Endothelial cell (in vitro differentiated cells): ENCODE data around the gene CISD3. TPM values are rescaled to one million over a fixed set of nuclear protein-coding genes. Genes with fewer than 3 reads are reported as not detected.

Source experiments
- DNase-seq: peaks from one replicate; pipeline ENCODE4 v3.0.0; 2021; ENCODE audit warnings: low spot score
- H3K27ac Mint-ChIP-seq: one replicate; pipeline ENCODE4 v1.8.0; 2021; ENCODE audit warnings: mixed read lengths, inconsistent platforms; ENCODE audit not compliant: unreplicated experiment
- H3K27me3 Mint-ChIP-seq: one replicate; pipeline ENCODE4 v1.8.0; 2021; ENCODE audit warnings: mild to moderate bottlenecking, moderate library complexity, mixed read lengths, inconsistent platforms; ENCODE audit not compliant: unreplicated experiment
- H3K36me3 Mint-ChIP-seq: one replicate; pipeline ENCODE4 v1.8.0; 2021; ENCODE audit warnings: mild to moderate bottlenecking, low read depth, mixed read lengths, inconsistent platforms; ENCODE audit not compliant: unreplicated experiment
- H3K4me1 Mint-ChIP-seq: one replicate; pipeline ENCODE4 v1.8.0; 2021; ENCODE audit warnings: mild to moderate bottlenecking, mixed read lengths, inconsistent platforms; ENCODE audit not compliant: unreplicated experiment
- H3K4me3 Mint-ChIP-seq: one replicate; pipeline ENCODE4 v1.8.0; 2021; ENCODE audit warnings: mild to moderate bottlenecking, mixed read lengths, inconsistent platforms; ENCODE audit not compliant: unreplicated experiment
- H3K9me3 Mint-ChIP-seq: one replicate; pipeline ENCODE4 v1.8.0; 2021; ENCODE audit warnings: mixed read lengths, inconsistent platforms; ENCODE audit not compliant: unreplicated experiment
- total RNA-seq: library from RNA; stranded (reverse); fragmentation: NEBNext Ultra II Directional; extraction: Animal tissue kit (Norgen Biotek cat#: 25700); gene quantifications from one replicate; pipeline ENCODE4 v1.2.1, GENCODE V29; 2021; ENCODE audit not compliant: unreplicated experiment
- TF ChIP-seq, protein P1 (sequence below): fragments of 200-600 bp; sonication (generic); IDR thresholded peaks from one replicate; pipeline ENCODE4 v1.5.0; 2021; ENCODE audit warnings: antibody characterized with exemption; ENCODE audit not compliant: unreplicated experiment

Gene CISD3
- total RNA-seq, 1 donor from 2014 or later = 17.0 TPM

DNA sequence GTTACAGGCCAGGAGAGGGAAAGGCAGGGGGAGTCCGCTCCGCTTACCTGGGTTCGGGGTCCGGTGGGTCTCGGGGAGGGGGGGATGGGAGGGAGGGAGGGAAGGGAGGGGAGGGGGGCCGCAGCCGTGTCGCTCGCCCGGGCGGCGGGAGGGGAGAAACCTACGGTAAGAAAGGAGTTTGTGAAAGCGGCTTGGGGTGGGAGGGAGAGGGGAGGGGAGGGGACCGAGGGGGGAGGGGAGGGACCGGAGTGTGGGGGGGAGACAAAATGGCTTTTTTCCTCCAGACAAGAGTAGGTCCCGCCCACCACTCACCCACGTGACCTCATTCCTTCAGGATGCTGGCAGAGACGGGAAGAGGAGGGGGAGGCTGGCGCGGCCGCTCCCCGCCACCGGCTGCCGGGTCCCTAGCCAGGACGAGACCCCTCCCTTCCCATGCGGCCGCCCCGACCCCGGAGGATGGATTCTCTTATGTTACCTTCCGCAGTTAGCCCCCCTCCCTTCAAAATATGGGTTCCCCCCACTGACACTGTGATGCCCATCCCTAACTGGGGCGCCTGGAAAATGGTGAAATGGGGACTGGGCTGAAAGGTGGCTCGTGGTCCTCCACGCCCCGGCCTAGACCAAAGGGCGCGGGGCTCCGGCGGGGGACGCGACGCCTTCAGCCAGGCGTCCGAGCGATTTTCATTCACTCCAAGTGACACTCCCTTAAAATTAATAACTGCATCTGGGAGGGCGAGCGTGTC is 18.2 kb downstream of the CISD3 start, which contains the start of gene PCGF2:
Gene PCGF2 (minus strand): TSS at position 188 of the 743 bp plus-strand sequence. CDS start 7,934 bp downstream, outside the sequence.
- Mint-ChIP-seq H3K4me3 (peak within 1 kb of the TSS; percentile 98), H3K4me1 (peaks cover 45% of the 10 kb centered on the region), H3K27ac (no peak within 1 kb of the TSS), H3K27me3 (peaks cover 23% of the 10 kb centered on the region), H3K9me3 (no peaks in the 10 kb centered on the region), H3K36me3 (peaks cover 21% of the 10 kb centered on the region)
- TF ChIP-seq, protein P1, sequence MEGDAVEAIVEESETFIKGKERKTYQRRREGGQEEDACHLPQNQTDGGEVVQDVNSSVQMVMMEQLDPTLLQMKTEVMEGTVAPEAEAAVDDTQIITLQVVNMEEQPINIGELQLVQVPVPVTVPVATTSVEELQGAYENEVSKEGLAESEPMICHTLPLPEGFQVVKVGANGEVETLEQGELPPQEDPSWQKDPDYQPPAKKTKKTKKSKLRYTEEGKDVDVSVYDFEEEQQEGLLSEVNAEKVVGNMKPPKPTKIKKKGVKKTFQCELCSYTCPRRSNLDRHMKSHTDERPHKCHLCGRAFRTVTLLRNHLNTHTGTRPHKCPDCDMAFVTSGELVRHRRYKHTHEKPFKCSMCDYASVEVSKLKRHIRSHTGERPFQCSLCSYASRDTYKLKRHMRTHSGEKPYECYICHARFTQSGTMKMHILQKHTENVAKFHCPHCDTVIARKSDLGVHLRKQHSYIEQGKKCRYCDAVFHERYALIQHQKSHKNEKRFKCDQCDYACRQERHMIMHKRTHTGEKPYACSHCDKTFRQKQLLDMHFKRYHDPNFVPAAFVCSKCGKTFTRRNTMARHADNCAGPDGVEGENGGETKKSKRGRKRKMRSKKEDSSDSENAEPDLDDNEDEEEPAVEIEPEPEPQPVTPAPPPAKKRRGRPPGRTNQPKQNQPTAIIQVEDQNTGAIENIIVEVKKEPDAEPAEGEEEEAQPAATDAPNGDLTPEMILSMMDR = no peak
- DNase-seq = peak; percentile 86

DNA sequence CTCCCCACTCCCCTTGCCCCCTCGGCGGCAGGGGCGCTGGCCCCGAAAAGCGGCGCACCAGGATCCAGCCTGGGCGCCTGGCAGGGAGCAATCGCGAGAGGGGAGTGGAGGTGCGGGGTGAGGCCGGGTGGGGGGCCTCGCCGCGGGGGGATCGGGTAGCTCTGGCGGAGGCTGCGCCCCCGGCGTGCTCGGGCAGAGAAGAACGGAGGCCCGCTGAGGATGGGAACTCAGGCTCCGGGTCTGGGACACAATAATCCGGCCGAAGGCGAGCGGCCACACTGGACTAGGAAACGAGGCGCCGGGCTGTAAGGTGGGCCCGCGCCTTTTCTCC is 18.7 kb downstream of the CISD3 start:
- no peak for DNase-seq
- H3K9me3 Mint-ChIP-seq = no peaks in the 10 kb centered on the region
- H3K4me1 Mint-ChIP-seq = peaks cover 49% of the 10 kb centered on the region
- TF ChIP-seq, protein P1 = no peak
- no peak overlapping the region for H3K4me3 Mint-ChIP-seq
- peaks cover 21% of the 10 kb centered on the region for H3K27me3 Mint-ChIP-seq
- no peak overlapping the region for H3K27ac Mint-ChIP-seq
- H3K36me3 Mint-ChIP-seq = peaks cover 24% of the 10 kb centered on the region

DNA sequence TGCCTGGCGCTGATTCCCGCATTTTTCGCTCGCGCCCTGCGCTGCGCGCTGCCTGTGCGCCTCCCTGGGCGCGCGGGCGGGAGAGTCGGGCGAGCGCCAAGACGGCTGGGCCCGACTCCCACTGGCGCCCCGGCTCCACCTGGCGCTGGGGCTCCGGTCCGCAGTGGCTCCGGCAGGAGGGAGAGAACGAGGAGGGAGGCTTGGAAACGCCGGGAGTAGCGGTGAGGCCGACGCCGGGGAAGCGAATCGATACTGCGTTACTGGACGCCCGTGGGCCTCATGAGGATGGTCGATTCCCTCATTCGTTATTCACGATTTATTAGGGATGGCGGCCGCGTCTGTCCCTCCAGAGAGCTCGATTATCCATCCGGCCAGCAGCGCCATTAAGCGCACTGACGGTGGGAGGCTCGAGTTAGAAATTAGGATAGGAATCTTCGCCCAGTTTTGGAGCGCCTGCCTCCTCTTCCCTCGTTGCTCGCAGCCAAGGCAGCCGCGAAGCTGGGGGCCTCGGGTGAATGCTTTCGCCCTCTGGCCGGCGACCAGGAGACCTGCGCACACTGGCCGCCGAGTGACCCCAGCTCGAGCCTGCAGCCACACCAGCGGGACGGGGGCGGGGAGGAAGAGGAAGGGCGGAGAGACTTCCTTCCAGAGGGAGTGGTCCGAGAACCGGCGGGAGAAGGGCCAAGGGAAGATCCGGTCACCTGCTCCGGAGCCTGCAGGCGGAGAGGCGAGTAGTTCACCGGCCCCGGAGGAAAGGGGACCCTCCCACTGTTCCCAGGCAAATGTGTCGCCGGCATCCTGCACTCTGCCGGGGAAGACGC is 19.3 kb downstream of the CISD3 start:
- TF ChIP-seq, protein P1 = no peak
- H3K27ac Mint-ChIP-seq = no peak overlapping the region
- H3K9me3 Mint-ChIP-seq = no peaks in the 10 kb centered on the region
- peaks cover 21% of the 10 kb centered on the region for H3K27me3 Mint-ChIP-seq
- peak overlapping the region; percentile 98 for H3K4me3 Mint-ChIP-seq
- H3K36me3 Mint-ChIP-seq = peaks cover 25% of the 10 kb centered on the region
- peaks cover 51% of the 10 kb centered on the region for H3K4me1 Mint-ChIP-seq
- peak; percentile 59 for DNase-seq

DNA sequence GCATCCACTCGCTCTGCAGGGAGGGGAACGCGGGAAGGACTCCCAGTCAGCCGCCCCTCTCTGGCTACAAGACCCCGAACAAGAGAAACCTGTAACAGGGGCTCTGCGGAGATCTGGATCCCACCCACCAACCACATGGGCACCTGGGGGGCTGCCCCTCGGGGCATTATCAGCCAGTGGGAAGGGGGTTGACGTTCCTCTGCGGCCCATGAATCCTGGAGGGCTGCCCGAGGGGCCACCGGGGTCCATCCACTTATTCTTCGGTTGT is 19.8 kb downstream of the CISD3 start:
- Mint-ChIP-seq H3K27ac (no peak overlapping the region), H3K4me1 (peaks cover 50% of the 10 kb centered on the region), H3K4me3 (peak overlapping the region; percentile 98), H3K36me3 (peaks cover 21% of the 10 kb centered on the region), H3K27me3 (peaks cover 15% of the 10 kb centered on the region), H3K9me3 (no peaks in the 10 kb centered on the region)
- no peak for DNase-seq
- TF ChIP-seq, protein P1 = no peak
